Ishikawa (cell line): ENCODE measurements around the gene ADAM33.

ENCODE experiments used
- REST ChIP-seq: IDR thresholded peaks from 2 replicates; pipeline ENCODE4 v1.6.1; 2012; ENCODE audit warnings: low read depth, mild to moderate bottlenecking
- TCF12 ChIP-seq: IDR thresholded peaks from 2 replicates; pipeline ENCODE4 v1.6.1; 2012; ENCODE audit warnings: low read depth
- YY1 ChIP-seq: IDR thresholded peaks from 2 replicates; pipeline ENCODE4 v1.6.1; 2012; ENCODE audit warnings: low read depth
- TF ChIP-seq, protein P1 (sequence below): IDR thresholded peaks from 2 replicates; pipeline ENCODE4 v1.6.1; 2012

GRCh38 chr20:3627476-3627875, 54.3 kb downstream of the ADAM33 start:
- TF ChIP-seq TCF12 (no peak), REST (no peak), YY1 (no peak)
- TF ChIP-seq, protein P1, sequence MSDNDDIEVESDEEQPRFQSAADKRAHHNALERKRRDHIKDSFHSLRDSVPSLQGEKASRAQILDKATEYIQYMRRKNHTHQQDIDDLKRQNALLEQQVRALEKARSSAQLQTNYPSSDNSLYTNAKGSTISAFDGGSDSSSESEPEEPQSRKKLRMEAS: no peak
